Dendritic cell treated with granulocyte-macrophage colony-stimulating factor and Interleukin-4, amounts not matched to agents 40 ng/mL and 50 ng/mL, for 4 days (primary cell): ENCODE data around the gene BIK.
"Not testable (repeated sequence)": the region's sequence is repeated elsewhere in the genome, so short reads cannot be mapped to it uniquely, and the experiment has no call there.

ENCODE experiments used
- H3K27ac Mint-ChIP-seq: one replicate; pipeline ENCODE4 v1.8.0; 2022; ENCODE audit warnings: mild to moderate bottlenecking, mixed read lengths
- H3K27me3 Mint-ChIP-seq: one replicate; pipeline ENCODE4 v1.8.0; 2022; ENCODE audit warnings: mild to moderate bottlenecking, mixed read lengths
- H3K36me3 Mint-ChIP-seq: one replicate; pipeline ENCODE4 v1.8.0; 2022; ENCODE audit warnings: low read depth, mixed read lengths
- H3K4me1 Mint-ChIP-seq: one replicate; pipeline ENCODE4 v1.8.0; 2022; ENCODE audit warnings: low read depth, mixed read lengths
- H3K4me3 Mint-ChIP-seq: one replicate; pipeline ENCODE4 v1.8.0; 2022; ENCODE audit warnings: mild to moderate bottlenecking, moderate library complexity, mixed read lengths
- H3K9me3 Mint-ChIP-seq: one replicate; pipeline ENCODE4 v1.8.0; 2022; ENCODE audit warnings: mixed read lengths
- intact Hi-C: fragments of 100-400 bp; cut with micrococcal nuclease; formaldehyde crosslinking; loops from one replicate; pipeline ENCODE4 v1.15.0; 2022

Gene BIK

GRCh38 chr22:43134553-43134952 is 24.0 kb downstream of the BIK start:
- H3K4me3 Mint-ChIP-seq, result no peak overlapping the region
- peaks cover 28% of the 10 kb centered on the region for H3K4me1 Mint-ChIP-seq
- intact Hi-C loops, result no loop called here
- peaks cover 5% of the 10 kb centered on the region for H3K27me3 Mint-ChIP-seq
- no peak overlapping the region for H3K27ac Mint-ChIP-seq
- no peaks in the 10 kb centered on the region for H3K9me3 Mint-ChIP-seq
- peaks cover 72% of the 10 kb centered on the region for H3K36me3 Mint-ChIP-seq

GRCh38 chr22:43135565-43135964 is 25.0 kb downstream of the BIK start:
- H3K4me1 Mint-ChIP-seq, result peaks cover 23% of the 10 kb centered on the region
- peaks cover 80% of the 10 kb centered on the region for H3K36me3 Mint-ChIP-seq
- H3K27ac Mint-ChIP-seq, result no peak overlapping the region
- intact Hi-C loops, result no loop called here
- H3K9me3 Mint-ChIP-seq, result no peaks in the 10 kb centered on the region
- H3K27me3 Mint-ChIP-seq, result peaks cover 1% of the 10 kb centered on the region
- no peak overlapping the region for H3K4me3 Mint-ChIP-seq

- intact Hi-C loops, result no loop called here
- Mint-ChIP-seq H3K36me3 (peaks cover 80% of the 10 kb centered on the region), H3K27me3 (no peaks in the 10 kb centered on the region), H3K27ac (no peak overlapping the region), H3K9me3 (no peaks in the 10 kb centered on the region), H3K4me1 (peaks cover 22% of the 10 kb centered on the region), H3K4me3 (no peak overlapping the region)
Measured at GRCh38 chr22:43136255-43136654, 25.7 kb downstream of the BIK start.

- H3K9me3 Mint-ChIP-seq, result no peaks in the 10 kb centered on the region
- H3K4me3 Mint-ChIP-seq, result no peak overlapping the region
- H3K27me3 Mint-ChIP-seq, result no peaks in the 10 kb centered on the region
- H3K36me3 Mint-ChIP-seq, result peaks cover 80% of the 10 kb centered on the region
- H3K27ac Mint-ChIP-seq, result no peak overlapping the region
- H3K4me1 Mint-ChIP-seq, result peaks cover 17% of the 10 kb centered on the region
- intact Hi-C loops, result no loop called here
Measured at GRCh38 chr22:43136801-43137200, 26.3 kb downstream of the BIK start.

GRCh38 chr22:43142880-43143562 is 32.5 kb downstream of the BIK start, which contains the start of gene MCAT:
Gene MCAT, minus strand, starts transcription at chr22:43143398. Its CDS starts 50 bp downstream, at chr22:43143348.
- intact Hi-C loops, result no loop called here
- Mint-ChIP-seq H3K4me1 (peaks cover 50% of the 10 kb centered on the region), H3K27me3 (no peaks in the 10 kb centered on the region), H3K4me3 (peak within 1 kb of the TSS; percentile 87), H3K36me3 (peaks cover 29% of the 10 kb centered on the region), H3K9me3 (no peaks in the 10 kb centered on the region), H3K27ac (peak within 1 kb of the TSS; percentile 93)

GRCh38 chr22:43144949-43145348 is 34.4 kb downstream of the BIK start:
- no peak overlapping the region for H3K4me3 Mint-ChIP-seq
- no peaks in the 10 kb centered on the region for H3K9me3 Mint-ChIP-seq
- peak overlapping the region; percentile 78 for H3K27ac Mint-ChIP-seq
- intact Hi-C loops, result no loop called here
- H3K27me3 Mint-ChIP-seq, result no peaks in the 10 kb centered on the region
- peaks cover 61% of the 10 kb centered on the region for H3K4me1 Mint-ChIP-seq
- peaks cover 13% of the 10 kb centered on the region for H3K36me3 Mint-ChIP-seq

GRCh38 chr22:43145371-43145770 is 34.8 kb downstream of the BIK start:
- intact Hi-C loops, H3K36me3 Mint-ChIP-seq, H3K4me3 Mint-ChIP-seq, H3K9me3 Mint-ChIP-seq, H3K27me3 Mint-ChIP-seq: not testable (repeated sequence)
- peaks cover 63% of the 10 kb centered on the region for H3K4me1 Mint-ChIP-seq
- H3K27ac Mint-ChIP-seq, result peak overlapping the region; percentile 78

- peak overlapping the region; percentile 78 for H3K27ac Mint-ChIP-seq
- H3K27me3 Mint-ChIP-seq, H3K36me3 Mint-ChIP-seq, H3K9me3 Mint-ChIP-seq, intact Hi-C loops: not testable (repeated sequence)
- H3K4me1 Mint-ChIP-seq, result peaks cover 72% of the 10 kb centered on the region
- peak overlapping the region; percentile 23 for H3K4me3 Mint-ChIP-seq
Measured at GRCh38 chr22:43146332-43146731, 35.8 kb downstream of the BIK start.

GRCh38 chr22:43147821-43148220 is 37.3 kb downstream of the BIK start:
- H3K4me3 Mint-ChIP-seq, result peak overlapping the region; percentile 45
- peaks cover 71% of the 10 kb centered on the region for H3K4me1 Mint-ChIP-seq
- peak overlapping the region; percentile 78 for H3K27ac Mint-ChIP-seq
- intact Hi-C loops, result no loop called here
- H3K9me3 Mint-ChIP-seq, result no peaks in the 10 kb centered on the region
- no peaks in the 10 kb centered on the region for H3K27me3 Mint-ChIP-seq
- peaks cover 23% of the 10 kb centered on the region for H3K36me3 Mint-ChIP-seq

- Mint-ChIP-seq H3K27ac (peak overlapping the region; percentile 78), H3K4me3 (no peak overlapping the region), H3K9me3 (no peaks in the 10 kb centered on the region)
Measured at GRCh38 chr22:43148581-43148980, 38.0 kb downstream of the BIK start.

GRCh38 chr22:43150731-43151206 is 40.2 kb downstream of the BIK start:
- Mint-ChIP-seq H3K36me3 (peaks cover 36% of the 10 kb centered on the region), H3K27ac (peak overlapping the region; percentile 88), H3K9me3 (no peaks in the 10 kb centered on the region), H3K27me3 (no peaks in the 10 kb centered on the region), H3K4me3 (peak overlapping the region; percentile 92), H3K4me1 (peaks cover 65% of the 10 kb centered on the region)
- intact Hi-C loops, result loop anchor here (5.0 kb wide), 1 partner anchor 37 kb away; the partner anchor contains the start of gene TTLL12

More at GRCh38 chr22:43148581-43148980, 38.0 kb downstream of the BIK start:
- Mint-ChIP-seq H3K4me1 (peaks cover 68% of the 10 kb centered on the region), H3K36me3 (peaks cover 22% of the 10 kb centered on the region), H3K27me3 (no peaks in the 10 kb centered on the region)
- intact Hi-C loops, result no loop called here

GRCh38 chr22:43151251-43152002 is 40.9 kb downstream of the BIK start, which contains the start of gene TSPO:
Gene TSPO, plus strand, starts transcription at chr22:43151559. Its CDS starts 7,680 bp downstream, at chr22:43159239.
- Mint-ChIP-seq H3K4me1 (peaks cover 65% of the 10 kb centered on the region), H3K27me3 (no peaks in the 10 kb centered on the region), H3K4me3 (peak within 1 kb of the TSS; percentile 92), H3K36me3 (peaks cover 43% of the 10 kb centered on the region), H3K9me3 (no peaks in the 10 kb centered on the region), H3K27ac (peak within 1 kb of the TSS; percentile 88)
- intact Hi-C loops, result loop anchor here (5.0 kb wide), 1 partner anchor 36 kb away; the partner anchor contains the start of gene TTLL12

GRCh38 chr22:43152003-43152356 is 41.4 kb downstream of the BIK start:
- no peaks in the 10 kb centered on the region for H3K9me3 Mint-ChIP-seq
- peaks cover 66% of the 10 kb centered on the region for H3K4me1 Mint-ChIP-seq

More at GRCh38 chr22:43152003-43152356, 41.4 kb downstream of the BIK start:
- Mint-ChIP-seq H3K27ac (peak overlapping the region; percentile 88), H3K27me3 (no peaks in the 10 kb centered on the region), H3K4me3 (peak overlapping the region; percentile 92), H3K36me3 (peaks cover 48% of the 10 kb centered on the region)
- intact Hi-C loops, result loop anchor here (5.0 kb wide), 1 partner anchor 35 kb away; the partner anchor contains the start of gene TTLL12
